ENCODE data around the gene MYO16.

Gene MYO16

DNA sequence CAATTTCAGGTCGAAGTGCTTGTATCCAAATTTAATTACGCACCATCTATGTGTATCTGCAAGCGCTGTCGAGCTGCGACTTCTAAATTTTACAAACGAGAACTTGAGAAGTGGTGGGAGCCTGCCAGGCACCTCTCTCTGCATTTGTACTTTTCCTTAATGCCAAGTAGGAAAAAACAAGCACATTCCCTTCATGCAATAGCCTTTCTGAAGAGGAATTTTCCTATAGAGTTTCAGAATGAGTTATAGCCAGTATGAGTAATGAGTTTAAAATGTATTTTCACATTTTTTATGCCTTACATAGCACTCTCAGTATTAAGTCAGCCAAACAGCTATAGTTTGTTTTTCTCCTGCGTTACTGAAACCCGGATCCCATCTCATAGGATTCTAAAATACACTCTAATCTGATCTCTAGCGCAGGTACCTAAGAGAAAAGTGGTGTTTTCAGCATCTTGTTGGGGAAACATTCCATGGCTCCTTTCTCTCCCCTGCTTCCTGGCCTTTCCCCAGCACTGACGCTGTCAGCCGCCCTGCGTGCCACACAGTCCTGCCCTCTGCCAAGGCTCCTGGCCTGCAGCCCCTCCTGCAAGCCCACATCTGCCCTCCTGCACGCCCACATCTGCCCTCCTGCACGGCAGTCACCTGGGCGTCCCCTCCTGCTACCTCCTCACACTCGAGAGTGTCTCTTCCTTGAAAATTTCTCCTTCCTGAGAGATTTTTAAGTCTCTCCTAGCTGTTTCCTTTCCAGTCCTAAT is 526.9 kb downstream of the MYO16 start:
- TF ChIP-seq ZNF274 (IDR thresholded peaks at IDR 0.05; ENCODE audit: low read depth, low read length): no peak
- H3K4me3 ChIP-seq (ENCODE audit: low read length): no peak overlapping the region

DNA sequence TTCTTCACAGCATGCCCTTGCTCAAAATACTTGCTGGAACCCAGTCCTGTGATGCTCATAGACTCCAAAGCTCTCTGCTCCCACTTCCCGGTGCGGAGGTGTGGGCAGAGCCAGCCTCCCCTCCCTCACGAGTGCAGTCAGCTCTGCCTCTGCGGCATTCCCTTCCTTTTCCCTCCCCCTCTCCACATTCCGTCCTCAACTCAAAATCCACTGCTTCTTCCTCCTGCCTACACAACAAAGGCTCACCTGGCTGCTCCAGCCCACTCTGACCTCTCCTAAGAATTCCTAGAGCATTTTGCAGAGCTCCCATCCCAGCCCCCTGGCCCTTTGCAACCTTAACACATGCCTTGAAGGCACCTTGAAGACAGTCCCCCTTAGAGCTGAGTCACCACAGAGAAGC is 527.9 kb downstream of the MYO16 start:
- no peak overlapping the region for H3K4me3 ChIP-seq (ENCODE audit: low read length)
- TF ChIP-seq ZNF274 (IDR thresholded peaks at IDR 0.05; ENCODE audit: low read depth, low read length): no peak

DNA sequence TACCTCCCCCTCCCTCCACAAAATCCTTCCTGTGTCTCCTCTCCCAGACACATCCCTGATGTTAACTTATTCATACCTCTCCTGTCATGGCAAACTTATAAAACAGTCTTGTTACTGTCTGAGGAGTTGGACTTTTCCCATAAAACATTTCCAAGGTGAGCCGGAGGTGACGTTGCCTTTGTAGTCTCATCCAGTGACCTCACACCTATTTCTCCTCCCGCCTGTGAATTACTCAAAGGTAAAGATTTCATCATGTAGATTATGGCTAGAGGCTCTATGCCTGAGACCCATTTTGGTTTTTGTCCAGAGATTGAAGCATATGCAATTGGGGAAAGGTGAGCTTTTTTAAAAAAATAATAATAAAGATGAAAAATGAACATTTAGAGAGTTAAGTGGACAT is 529.0 kb downstream of the MYO16 start:
- H3K4me3 ChIP-seq (ENCODE audit: low read length): no peak overlapping the region
- TF ChIP-seq ZNF274 (IDR thresholded peaks at IDR 0.05; ENCODE audit: low read depth, low read length): no peak

DNA sequence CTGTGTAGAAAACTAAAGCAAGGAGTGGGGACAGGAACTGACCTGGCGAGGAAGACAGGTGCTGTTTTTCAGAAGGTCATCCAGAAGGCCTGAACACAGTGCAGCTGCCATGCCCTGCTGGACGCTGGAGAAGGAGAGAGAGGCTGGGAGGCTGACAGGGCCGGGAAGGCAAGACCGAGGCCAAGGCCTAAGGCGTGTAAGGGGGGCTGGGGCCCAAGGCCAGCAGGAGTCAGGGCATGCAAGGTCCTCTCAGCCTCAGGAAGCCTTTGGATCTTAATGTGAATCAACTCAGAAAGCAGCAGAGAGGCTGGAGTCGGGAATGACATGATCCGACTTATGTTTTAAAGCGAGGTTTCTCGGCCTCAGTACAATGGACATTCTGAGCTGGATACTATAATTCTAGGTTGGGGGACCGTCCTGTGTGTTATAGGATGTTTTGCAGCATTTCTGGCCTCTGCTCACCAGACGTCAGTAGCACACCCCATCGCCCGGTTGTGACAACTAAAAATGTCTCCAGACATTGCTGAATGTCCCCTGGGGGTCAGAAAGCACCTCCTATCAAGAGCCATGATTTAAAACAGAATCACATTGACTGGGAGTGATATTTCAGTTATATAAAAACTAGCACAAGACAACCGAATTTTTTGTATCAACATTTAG is 530.4 kb downstream of the MYO16 start:
- no peak for TF ChIP-seq ZNF274 (IDR thresholded peaks at IDR 0.05; ENCODE audit: low read depth, low read length)
- no peak overlapping the region for H3K4me3 ChIP-seq (ENCODE audit: low read length)

DNA sequence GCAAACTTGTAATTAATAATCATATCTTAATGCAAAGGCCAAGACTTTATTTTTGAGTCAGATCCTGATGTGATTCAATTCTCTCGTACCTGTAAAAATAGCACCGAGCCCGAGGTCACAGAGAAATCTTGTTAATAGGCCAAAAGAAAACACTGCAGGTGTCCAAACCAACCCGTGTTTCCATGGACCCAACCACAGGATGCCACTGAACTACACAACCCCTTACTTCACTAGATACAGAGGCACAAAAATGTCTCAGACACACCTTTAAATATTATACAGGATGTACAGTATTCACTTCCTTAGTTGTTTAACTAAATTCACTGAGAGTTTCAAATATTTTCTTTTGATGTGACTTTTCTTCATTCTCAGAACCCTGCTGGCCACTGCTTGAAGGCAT is 530.9 kb downstream of the MYO16 start:
- no peak overlapping the region for H3K4me3 ChIP-seq (ENCODE audit: low read length)
- no peak for TF ChIP-seq ZNF274 (IDR thresholded peaks at IDR 0.05; ENCODE audit: low read depth, low read length)

DNA sequence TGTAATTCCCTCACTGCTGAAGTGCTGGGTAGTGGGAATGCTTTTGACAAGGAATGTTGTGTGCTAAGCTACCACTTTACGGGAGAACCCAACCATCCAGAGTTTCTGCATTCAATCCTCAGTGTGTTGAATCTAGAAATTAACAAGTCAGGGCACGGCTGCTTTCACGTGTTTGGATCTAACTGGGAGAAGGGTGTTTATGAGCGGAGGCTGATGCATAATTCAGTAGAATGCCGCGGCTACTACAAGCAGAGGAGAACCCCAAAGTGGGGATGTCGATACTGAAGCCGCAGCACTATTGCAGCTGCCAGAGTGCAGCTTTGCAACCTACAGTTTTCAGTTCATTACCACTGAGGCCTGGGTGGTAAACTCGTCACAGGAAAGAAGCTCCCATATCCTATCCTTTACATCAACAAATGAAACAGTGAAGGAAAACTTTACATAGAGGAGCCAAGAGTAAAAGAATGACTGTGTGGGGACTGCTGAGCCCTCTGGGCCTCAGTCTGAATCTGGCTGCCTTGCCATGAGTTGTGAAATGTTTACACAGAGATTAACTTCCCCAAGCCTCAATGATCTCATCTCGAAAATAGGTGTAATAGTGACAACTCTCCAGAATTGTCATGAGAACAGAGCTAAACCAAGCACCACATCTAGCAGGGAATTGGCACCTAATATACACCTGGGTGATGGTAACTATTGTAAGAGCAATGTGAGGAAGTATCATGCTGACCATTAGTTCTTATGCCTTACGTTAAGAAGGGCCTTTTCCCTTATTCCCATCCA is 531.7 kb downstream of the MYO16 start:
- H3K4me3 ChIP-seq (ENCODE audit: low read length): no peak overlapping the region
- TF ChIP-seq ZNF274 (IDR thresholded peaks at IDR 0.05; ENCODE audit: low read depth, low read length): no peak

DNA sequence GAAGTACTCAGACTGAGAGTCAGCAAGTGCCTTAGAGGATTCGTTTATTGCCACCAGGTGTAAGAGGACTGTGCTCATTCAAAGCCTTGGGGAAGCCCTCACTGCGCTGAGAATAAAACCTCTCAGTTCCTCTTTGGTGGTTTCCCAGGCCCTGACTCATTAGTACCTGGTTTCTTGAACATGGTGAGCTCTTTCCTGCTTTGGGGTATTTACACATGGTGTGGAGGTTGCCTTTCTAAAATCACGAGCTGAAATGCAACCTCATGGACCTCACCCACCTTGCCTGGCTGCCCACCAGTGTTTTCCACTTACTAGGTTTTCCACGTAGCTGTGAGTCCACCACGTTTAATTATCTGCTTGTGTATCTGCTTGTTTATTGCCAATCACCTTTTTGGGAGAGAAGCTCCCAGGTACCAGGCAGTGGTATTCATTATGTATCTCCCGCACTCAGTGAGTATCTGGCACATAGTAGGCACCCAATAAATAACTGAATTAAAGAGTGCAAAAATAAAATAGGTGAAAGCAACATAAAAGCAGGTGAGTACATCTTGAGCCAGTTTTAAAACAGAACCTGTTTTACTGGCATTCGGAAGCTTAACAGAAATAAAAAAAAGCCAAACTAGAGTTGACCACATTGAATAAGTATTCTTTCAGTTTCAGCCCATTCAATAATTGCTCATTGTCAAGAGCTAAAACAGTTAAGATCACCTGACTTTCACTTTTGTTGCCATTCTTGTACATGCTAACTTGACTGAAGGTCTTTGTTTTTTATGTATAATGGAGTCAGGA is 533.0 kb downstream of the MYO16 start:
- TF ChIP-seq ZNF274 (IDR thresholded peaks at IDR 0.05; ENCODE audit: low read depth, low read length): no peak

DNA sequence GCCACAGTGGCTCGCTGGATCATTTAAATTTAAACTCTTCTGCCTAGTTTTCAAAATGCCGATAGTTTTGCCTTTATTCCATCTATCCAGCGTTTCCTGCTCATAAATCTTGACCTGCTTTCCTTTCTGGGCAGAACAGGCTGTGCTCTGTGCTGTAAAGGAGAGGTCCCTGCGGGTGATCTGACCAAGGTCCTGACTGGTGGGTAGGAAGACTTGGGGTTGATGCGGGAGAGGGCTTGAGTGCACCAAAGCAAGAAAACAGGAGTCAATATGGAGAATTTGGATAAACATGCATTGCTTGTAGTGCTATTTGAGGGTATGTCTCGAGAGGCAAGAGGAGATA is 533.6 kb downstream of the MYO16 start:
- peak overlapping the region; percentile 53; the same call in 1 of the 2 replicates for H3K4me3 ChIP-seq (ENCODE audit: low read length)

More for the DNA sequence above, 533.0 kb downstream of the MYO16 start:
- H3K4me3 ChIP-seq (ENCODE audit: low read length): peak overlapping the region; percentile 32; the same call in 1 of the 2 replicates

DNA sequence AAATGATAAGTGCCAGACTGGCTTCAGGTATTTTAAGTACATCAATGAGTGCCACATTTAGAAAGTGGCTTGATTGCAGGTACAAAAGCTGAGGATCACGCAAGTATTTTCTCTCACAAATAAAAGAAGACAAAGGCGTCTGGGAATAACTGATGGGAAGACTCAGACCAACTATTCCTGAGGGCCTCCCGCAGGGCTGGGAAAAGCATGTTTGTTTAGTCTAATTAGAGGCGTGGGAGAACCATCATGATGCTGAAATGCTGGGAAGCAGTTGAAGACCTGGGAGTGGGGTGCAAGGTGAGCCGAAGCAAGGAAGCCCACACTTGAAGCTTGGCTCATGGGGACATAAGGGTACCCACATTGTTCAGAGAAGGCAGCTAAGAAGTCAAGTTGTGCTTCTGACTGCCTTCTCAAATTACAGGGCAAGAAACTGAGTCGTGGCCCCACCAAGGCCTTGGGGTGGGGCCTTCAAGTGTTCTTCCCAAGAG is 536.0 kb downstream of the MYO16 start:
- TF ChIP-seq ZNF274 (IDR thresholded peaks at IDR 0.05; ENCODE audit: low read depth, low read length): no peak
- no peak overlapping the region for H3K4me3 ChIP-seq (ENCODE audit: low read length)

More for the DNA sequence above, 533.6 kb downstream of the MYO16 start:
- TF ChIP-seq ZNF274 (IDR thresholded peaks at IDR 0.05; ENCODE audit: low read depth, low read length): no peak

DNA sequence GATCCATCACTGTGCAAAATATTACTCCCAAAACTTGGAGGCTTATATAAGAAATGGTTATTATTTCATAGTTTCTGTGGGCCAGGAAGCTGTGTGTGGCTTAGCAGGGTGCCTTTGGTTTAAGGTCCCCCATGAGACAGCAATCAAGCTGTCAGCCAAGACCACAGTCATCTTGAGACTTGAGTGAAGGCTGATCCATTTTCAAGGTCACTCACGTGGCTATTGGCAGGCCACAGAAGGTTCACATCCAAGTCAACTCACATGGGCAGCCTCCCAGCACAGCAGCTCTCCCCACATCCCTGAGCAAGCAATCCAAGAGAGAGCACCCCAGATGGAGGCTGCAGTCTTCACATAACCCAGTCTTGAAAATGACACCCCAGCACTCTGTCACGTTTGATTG is 537.4 kb downstream of the MYO16 start:
- no peak overlapping the region for H3K4me3 ChIP-seq (ENCODE audit: low read length)
- no peak for TF ChIP-seq ZNF274 (IDR thresholded peaks at IDR 0.05; ENCODE audit: low read depth, low read length)

DNA sequence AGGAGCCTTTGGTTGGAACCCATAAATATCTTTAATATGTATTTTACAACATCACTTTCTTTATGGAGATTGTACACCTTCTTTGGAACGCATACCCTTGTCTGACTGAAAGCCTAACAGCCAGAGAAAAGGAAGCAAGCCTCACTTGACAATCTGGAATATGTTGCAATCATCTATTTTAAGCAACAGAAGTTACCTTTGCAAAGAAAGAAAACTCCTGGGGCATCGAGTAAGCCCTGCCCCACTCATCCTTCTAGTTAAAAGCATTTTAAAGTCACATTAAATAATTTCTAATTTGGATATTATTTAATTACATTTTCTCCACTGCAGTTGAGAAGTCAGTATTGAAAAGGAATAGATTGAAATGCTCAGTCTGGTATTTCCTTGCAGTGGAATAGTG is 542.7 kb downstream of the MYO16 start:
- no peak for TF ChIP-seq ZNF274 (IDR thresholded peaks at IDR 0.05; ENCODE audit: low read depth, low read length)
- H3K4me3 ChIP-seq (ENCODE audit: low read length): no peak overlapping the region

DNA sequence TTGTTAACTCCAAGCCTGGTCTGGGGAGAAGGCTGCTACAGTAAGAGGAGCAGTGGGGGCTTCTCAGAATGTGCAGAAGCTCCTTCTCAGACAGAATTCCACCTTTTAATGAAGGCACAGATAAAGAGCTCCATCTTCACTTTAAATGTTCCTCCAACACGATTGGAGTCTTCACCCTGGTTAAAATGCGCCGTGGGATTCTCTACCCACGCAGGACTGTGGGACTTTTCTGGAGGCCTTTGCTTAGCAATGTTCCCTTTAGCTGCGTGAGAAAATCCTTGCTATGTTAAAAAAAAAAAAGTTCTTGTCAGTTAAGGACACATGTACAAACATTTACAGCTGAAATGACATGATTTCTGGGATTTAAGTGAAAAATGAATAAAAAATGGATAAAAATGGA is 546.3 kb downstream of the MYO16 start:
- no peak for TF ChIP-seq ZNF274 (IDR thresholded peaks at IDR 0.05; ENCODE audit: low read depth, low read length)
- H3K4me3 ChIP-seq (ENCODE audit: low read length): no peak overlapping the region

DNA sequence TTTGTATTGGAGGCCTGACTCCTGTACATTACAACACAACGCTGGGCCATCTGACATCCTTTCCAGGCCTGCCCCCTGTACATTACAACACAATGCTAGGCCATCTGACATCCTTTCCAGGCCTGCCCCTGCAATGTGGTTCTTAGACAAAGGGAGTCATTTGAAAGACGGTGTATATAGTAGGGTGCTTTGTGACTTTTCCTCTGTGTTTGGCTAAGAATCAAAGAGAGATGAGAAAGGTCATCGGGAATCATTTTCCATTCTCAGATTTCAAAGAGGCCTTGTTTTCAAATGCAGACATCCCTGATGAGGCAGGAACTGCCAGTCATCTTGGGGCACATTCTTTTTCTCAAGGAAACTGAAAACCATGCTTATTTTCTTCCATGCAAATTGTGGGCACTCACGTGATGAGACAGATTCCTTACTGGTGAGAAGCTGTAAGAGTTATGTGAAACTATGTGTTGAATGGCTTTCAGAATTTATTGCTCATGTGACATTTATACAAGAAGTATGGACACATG is 551.6 kb downstream of the MYO16 start:
- no peak for TF ChIP-seq ZNF274 (IDR thresholded peaks at IDR 0.05; ENCODE audit: low read depth, low read length)
- no peak overlapping the region for H3K4me3 ChIP-seq (ENCODE audit: low read length)

Measured in GM08714 (cell line).